CD4-positive, alpha-beta T cell treated with Interleukin-6 at 100 ng/mL for 8 hours (primary cell): ENCODE results near the gene RELN.

ENCODE experiments used
- DNase-seq: peaks from one replicate; pipeline ENCODE4 v3.0.0-alpha.2; 2020; ENCODE audit warnings: mixed read lengths, low spot score

Gene RELN

DNA sequence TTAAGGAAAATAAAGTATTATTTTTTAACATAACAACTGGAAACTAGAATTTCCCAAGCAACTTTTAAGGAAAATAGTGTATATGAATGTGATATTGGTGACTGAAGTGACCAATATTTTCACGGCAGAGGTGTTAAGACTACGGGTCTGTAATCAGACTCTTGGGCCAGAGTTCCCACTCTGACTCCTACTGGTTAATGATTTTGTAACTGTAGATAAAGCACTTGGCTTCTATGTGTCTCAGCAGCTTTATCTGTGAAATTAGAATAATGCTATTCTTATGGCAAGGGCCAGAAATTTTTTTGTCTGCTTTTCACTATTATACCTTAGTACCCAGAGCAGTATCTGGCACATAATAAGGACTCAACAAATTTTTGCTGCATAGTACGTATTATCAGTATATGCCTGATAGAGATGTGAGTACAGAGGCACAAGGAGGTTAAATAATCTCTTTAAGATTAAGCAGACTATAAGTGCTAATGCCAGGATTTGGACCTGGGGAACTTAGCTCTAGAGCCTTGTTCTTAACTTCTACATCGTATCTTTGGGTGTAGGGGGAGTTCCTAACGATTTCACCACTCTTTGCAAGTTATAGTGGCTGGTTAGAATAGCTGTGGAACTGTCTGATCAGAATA lies 357.3 kb downstream of the RELN start:
- no peak for DNase-seq

DNA sequence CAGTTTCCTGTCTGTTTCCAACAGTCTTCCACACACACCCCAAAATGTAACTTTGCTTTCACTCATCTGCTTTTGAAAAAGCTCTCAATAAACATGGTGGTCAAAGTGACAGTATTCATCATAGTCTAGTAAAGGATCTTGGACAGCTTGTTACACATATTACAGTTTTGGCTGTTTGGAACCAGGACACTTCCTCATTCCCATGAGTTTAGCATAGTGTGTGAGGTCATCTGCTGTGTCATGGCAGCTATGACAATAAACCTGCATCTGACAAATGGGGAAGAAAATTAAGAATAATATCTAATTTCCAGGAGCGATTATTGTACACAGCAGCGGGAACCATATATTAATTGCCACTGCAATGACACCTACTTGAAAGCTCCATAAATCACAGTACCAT lies 359.1 kb downstream of the RELN start:
- DNase-seq = no peak

DNA sequence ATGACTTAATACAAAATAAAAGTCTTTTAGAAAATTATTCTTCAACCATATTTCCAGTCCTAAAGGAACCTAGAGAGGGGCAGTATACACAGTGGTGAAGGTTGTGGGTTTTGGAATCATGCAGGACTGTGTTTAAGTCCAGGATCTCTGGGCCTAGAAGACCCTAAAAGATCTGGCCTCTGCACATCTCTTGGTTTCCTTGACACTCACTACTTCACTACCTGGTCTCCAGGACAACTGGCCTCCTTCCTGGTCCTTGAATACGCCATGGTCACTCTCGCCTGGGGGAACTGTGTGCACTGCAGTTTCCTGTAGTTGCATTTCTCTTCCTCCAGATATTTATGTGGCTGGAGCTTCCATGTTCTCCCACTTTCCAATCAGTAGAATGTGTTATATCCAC lies 360.7 kb downstream of the RELN start:
- DNase-seq = no peak

DNA sequence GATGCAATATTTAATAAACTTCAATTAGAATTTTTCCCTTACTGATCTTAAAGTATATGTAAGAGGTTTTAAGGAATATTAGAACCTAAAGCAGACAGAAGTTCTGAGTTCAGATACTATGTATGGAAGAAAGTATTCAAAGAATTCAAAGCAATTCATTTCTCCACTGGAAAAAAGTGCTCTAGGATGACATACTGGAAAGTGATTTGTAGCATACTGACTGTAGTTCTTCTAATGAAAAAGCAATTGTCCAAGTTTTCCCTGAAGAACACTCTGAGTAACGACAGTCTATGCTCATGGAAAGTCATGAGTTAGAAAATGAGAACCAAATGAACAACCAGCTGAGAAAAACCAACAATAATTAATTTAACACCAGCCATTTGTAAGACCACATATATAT lies 362.7 kb downstream of the RELN start:
- no peak for DNase-seq

DNA sequence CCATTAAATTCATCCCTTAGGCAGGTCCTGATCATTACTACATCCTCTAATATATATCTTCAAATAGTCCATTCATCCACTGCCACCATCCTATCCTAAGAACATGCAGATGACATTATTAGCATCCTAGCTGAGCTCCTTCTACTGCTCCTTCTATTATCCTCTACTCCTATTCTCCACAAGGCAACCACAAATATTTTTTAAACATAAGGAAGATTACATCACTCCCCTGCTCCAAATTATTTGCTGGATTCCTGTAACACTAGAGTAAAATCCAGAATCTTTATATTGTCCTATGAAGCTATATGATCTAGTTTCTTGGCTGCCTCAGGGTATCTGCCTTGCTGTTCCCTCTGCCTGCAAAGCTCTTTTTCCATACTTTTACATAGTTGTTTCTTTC lies 367.2 kb downstream of the RELN start:
- no peak for DNase-seq

DNA sequence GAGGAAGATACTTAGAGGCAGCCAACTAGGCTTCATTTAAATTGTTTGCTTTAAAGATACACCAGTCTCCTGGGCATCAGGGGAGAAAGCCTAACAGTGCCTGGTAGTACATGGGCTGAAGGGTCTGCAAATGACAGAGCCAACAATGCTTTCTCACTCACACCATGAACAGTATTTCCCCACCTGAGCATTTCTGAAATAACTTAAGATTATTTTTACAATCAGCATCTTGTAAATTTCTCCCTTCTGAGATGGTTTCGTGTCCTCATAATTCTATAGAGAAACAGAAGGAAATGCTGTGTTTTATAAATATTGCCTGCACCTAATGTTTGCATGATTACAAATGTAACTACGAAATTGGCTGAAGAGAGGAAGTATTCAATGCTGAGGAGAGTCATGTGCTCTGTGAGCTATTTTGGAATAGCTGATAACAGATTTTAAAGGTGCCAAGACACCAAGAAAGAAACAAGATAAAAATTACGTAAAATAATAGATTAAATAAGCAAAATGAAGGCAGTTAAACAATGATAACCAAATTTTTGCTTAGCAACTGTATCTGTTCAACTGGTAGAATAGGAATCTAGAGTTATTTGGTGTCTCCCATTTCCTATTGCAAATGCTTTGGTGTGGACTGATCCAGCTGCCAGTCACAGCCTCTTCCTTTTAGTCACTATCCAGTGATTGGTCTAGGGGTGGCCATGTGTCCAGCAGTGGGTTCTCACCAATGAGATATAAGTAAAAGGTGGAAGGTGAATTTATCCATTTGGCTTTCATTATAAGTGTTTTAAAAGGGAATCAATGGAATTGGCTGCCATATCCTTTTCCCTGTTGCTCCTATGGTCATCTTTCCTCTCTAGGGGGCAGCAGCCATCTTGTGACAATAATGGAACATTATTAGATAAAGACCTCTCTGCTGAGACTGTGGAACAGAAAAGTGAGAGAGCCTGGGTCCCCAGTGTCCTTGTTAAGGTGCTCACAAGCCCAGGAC lies 375.5 kb downstream of the RELN start:
- no peak for DNase-seq

DNA sequence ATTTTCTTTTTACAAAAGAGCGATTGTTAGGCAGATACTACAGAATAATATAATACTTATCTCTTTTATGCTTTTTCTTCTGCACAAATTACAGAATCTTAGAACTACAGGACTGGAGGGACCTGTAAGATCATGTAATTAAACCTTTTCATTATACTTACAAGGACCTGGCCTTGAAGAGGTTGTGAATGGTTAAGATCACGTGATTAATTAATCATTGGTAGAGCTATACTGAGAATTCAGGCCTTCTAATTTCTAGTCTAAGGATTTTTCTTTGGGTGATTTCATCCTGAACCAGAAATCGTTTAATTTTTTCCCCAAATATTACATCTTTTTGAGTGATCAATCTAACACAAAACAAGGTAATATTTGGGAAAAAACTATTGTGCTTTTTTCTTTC lies 379.7 kb downstream of the RELN start:
- no peak for DNase-seq

DNA sequence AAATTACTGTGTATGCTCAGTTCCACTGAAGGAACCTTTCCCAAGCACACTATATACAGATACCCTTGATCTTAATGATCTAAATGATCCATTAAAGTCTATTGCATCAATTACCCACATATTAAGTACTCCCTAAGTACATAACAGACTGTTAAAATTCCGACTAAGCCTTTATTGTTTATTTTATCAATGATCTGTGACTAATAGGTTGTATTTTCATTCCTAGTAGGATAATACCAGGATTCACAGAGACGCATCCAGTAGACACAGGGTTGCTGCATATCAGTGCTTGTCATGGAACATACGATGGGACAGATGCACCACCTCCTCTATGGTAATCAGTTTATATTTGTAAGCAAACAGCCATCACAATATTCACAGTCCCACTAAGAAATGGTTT lies 383.8 kb downstream of the RELN start:
- no peak for DNase-seq

DNA sequence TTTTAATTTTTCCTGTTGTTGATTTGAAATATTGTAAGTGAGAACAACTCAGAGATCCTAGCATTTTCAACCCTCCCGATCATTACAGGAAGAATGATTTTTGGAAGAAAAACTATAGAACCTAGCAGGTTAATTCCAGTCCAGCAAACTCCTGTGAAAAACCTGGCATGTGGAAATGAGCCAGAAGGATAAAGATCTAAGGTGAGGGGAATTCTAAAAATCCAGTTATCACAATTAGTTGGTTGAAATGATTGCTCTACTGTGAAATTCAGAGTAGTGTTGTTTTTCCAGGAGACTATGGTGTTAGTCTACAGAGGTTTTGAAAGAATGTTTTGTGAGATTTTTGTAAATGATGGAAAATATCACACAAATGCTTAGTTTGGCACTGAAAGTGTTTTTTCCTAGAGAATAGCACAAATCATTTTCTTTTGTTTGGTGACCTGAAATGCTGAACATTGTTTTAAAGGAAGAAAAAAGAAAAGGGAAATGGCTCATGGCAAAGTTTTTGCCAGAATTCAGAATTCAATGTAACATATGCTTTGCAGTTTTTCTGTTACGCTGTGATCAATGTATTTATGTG lies 391.0 kb downstream of the RELN start:
- no peak for DNase-seq

DNA sequence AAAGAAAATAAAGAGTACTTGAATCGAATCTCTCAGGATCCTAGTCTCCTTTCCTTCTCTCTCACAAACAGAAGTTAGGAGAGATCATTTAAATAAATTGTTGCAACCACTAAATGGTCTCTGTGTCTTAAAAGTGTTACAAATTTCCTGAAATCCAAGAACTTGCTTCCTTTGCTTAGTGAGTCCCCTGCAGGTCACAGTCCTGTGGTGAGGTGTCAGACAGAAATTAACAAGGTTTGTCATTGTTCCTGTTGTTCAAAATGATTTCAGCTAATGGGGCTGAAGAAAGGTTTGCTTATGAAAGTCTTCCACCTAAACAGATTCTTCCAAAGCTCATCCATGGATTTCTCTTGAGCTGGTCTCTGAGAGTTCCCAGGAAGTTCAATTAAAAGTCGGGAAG lies 391.9 kb downstream of the RELN start:
- DNase-seq = no peak

DNA sequence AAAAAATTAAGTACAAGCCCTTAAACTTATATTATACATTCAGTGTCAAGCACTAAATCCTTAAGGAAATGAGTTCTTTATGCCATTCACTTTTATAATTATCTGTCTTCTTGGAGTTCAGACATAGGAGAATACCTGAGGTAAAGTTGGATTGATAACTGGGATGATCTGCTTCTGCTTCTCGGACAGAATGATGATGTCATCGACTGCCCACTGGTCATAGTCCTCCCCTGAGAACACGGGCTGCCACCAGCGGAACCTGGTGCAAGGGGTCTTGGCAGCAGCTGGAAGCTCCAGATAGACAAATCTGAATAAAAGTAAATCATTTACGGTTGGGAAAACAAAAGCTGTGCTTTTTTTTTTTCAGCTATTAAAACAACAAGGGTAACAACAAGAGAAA lies 395.3 kb downstream of the RELN start:
- DNase-seq = no peak

DNA sequence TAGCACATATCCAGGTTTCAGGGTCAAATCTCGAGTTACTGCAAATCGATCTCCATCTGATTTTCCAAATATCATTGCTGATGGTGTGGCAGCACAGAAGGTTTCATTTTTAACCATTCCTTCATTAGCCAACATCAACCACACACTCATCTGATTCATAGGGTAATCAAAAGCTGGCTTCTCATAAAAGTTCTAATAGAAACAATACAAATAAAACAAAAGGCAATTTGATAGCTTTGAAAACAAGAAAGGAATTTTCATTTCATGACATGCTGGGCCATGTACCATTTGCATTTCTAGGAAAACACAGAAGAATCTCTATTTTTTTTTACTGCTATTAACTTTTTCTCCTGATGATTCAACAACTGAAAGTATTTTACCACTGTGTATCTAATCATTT lies 395.8 kb downstream of the RELN start:
- DNase-seq = no peak

DNA sequence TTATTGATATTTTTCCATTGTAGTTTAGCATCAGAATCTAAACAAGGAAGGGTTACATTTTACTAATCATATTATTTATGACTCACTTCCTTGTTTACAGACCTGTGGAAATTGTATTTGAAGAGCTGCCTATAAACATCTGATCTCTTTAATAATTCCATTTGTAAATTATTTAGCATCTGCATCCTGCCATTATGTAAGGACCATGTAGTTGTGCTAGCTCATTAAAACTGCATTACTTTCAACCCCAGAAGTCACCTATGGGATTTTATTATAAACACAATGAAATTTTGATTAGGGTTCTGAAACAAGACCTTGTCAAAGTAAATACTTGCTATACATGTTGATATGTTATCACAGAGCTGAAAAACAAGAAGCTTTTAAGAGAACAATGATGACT lies 396.6 kb downstream of the RELN start:
- no peak for DNase-seq

DNA sequence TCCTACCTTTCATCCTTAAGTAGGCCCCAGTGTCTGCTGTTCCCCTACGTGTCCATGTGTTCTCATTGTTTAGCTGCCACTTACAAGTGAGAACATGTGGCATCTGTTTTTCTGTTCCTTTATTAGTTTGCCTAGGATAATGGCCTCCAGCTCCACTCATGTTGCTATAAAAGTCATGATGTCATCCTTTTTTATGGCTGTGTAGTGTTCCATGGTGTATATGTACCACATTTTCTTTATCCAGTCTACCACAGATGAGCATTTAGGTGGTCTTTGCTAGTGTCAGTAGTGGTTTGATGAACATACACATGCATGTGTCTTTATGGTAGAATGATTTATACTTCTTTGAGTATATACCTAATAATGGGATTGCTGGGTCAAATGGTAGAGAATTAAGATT lies 397.3 kb downstream of the RELN start:
- no peak for DNase-seq

DNA sequence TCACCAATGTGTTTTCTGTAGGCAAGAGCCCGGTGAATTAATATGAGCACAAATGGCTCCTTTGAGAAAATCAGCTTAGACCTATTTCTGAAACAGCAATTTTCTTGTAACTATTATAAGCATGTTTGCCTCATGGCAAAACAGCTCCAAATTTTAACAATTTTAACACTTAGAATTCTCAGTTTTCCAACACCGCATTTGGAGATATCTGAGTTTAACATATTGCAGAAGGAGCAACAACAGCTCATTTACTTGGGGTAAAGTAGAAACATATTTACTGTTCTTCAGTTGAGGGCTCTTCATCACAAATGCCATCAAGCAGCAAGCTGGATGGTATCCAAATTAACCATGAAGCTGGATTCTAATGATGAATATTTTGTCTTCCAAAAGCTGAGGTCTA lies 409.4 kb downstream of the RELN start:
- no peak for DNase-seq

DNA sequence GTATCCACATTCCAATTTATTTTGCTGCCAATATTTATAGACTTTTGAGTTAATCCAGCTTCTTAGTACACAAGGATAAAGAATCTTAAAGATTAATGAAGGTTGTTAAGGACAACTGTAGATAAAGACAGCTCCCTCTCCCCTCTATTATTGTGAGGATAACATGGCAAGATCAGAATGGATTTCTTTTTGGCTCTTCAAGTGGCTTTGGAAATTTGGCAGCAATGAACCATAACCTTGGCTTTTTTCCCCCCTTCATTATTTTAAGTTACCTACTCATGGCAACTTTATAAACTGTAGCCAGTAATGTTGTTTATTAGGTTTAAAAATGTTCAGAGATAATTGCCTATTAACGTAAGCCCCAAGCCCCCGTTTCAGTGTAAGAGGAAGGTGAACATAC lies 412.4 kb downstream of the RELN start:
- no peak for DNase-seq

DNA sequence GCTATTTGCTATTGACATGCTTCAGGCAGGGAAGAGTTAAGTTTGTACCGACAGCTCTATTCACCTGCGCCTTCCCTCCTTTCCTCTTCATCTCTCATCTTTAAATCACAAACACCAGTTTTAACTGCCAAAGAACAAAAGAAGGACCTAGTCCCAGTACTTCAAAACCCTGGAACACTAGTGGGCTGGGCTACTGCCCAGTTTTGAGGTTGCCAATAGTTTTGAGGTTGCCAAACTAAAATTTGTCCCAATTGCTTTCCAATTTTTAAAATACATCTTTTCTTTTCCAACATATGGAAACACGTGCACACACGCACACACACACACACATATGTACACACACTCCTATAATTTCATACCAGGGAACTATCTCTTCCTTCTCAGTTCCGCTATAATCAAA lies 412.8 kb downstream of the RELN start:
- DNase-seq = no peak

DNA sequence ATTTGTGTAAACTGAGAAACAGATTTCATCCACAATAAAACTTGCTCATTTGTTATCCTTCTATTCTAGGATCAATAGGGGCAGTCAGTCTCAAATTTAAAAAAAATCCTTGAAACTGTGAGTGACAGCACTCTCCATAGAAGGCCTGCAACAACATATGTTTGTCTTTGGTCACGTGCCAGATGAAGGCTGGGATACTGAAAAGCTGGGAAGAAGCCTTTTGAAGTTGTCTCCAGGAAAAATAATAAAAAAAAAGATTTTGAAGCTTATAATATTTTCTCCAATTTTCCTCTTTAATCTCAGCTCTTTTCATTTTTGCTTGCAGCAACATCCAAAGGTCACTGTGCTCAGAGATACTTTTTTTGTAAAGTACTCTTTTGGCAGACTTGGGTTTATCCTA lies 414.9 kb downstream of the RELN start:
- no peak for DNase-seq

DNA sequence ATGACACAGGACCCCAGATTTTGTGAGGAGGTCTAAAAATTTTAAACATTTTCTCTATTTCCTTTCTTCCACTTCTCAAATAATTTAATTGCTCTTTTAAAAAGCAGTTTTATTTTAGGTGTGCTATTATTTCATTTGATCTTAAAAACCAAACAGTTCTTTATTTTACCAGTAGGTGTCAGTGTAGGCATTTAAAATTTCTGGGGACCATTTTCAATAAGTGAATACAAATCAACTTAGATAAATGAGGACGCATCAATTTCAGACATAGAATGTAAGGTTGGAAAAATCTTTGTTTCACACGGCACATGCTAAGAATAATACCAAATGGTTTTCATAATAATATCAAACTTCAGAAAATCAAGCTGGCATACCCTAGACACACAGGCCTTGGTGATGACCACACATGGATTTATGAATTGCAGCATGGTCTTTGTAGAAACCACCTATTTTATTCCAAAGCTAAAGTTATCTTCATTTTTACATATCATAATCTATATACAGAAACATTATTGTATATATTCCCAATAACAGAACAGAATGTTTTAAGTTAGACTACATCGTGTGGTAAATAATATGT lies 415.9 kb downstream of the RELN start:
- no peak for DNase-seq

DNA sequence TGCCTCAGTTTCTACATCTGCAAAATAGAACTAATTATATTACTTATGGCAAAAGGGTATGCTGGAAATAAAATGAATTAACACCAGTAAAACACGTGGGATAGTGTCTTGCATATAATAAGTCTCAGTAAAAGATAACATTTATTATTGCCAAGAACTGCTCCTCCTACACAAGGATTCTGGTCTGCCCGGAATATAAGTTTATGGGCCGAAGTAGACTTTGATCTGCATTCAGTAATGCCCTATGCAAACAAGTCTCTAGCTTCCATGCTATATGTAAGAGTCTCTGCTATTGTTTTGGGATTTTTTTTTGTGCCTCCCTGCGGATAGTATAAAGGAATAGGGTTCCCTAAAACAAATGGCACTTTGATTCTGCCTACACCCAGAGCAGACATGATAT lies 417.9 kb downstream of the RELN start:
- no peak for DNase-seq

DNA sequence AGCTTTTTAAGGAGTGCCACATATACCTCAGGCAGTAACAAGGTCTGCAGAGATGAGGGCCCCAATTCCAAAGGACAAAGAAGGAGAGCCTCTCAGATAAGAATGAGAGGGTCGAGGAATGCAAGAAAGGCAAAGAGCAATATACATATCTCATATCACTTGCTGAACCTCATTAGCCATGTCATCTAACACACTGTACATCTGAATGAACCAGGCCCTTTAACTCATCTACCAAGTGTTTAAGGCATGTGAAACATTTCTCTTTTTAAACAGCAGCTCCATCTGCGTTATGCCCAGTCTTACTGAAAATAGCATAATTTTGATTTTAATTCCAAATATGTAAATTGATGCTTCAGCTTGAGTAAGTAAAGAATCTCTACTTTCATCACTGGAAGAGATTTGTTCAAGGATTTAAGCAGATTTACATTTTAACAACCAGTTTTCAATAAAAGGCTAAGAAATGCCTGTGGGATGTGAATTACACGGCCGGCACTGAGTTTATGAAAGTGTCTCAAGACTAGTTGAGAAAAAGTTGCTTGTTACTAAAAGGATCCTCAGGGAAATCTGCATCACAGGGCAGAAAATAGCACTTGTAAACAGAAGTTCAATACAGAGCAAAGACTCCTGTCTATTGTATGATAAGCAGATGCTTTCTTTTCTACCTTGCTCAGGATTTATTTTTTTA lies 419.7 kb downstream of the RELN start:
- DNase-seq = no peak

DNA sequence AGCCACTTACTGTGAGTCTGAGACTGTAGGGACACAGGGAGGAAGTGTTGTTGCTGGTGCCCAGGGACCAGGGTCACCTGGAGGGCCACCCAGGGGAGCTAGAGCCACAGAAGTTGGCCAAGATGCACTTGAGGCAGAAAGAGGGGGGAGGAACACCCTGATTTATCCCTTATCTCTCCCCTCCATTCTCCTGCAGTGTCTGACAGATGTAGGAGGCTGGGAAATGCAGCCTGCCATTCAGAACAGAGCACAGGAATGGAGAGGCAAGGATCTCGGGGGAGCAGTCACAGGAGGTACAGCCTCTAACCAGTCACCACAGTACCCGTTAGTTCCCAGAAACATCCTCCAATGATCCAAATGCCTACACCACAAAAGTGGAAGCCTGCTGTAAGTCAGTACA lies 425.0 kb downstream of the RELN start:
- no peak for DNase-seq
